ENCODE data around the gene HDAC5. TPM values are rescaled to one million over a fixed set of nuclear protein-coding genes. Genes with fewer than 3 reads are reported as not detected.

The HDAC5 gene
- total and polyA plus RNA-seq, 2 of the 8 experiments (the other 6 are each of a cell fraction or from before 2014, with no cell fraction given) = 48.5 to 54.4 TPM

DNA sequence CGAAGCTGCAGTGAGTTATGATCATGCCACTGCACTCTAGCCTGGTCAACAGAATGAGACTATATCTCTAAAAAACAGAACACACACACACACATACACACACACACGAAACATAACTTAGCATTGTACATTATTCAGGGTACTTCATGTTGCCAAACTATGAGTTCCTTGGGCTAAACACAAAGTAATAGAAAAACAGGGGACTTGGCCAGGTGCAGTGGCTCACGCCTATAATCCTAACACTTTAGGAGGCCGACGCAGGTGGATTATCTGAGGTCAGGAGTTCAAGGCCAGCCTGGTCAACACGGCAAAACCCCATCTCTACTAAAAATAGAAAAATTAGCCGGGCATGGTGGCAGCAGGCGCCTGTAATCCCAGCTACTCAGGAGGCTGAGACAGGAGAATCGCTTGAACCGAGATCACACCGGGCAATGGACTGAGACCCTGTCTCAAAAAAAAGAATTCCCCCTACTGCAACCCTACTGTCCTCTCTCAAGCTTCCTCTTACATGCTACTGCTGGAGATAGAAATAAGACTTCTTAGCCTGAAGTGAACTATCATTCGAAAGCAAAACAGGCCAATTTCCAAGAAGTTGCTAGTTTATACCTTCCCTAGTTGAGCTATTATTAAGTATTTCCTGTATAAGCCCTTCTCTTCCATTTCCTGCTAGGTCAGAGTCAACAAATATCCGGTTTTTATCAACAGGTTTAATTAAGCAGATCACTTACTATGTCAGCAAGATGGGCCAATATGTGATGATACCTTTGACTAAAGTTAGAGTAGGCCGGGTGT is 64.1 kb downstream of the HDAC5 start (continued):
- TF ChIP-seq, protein P1, sequence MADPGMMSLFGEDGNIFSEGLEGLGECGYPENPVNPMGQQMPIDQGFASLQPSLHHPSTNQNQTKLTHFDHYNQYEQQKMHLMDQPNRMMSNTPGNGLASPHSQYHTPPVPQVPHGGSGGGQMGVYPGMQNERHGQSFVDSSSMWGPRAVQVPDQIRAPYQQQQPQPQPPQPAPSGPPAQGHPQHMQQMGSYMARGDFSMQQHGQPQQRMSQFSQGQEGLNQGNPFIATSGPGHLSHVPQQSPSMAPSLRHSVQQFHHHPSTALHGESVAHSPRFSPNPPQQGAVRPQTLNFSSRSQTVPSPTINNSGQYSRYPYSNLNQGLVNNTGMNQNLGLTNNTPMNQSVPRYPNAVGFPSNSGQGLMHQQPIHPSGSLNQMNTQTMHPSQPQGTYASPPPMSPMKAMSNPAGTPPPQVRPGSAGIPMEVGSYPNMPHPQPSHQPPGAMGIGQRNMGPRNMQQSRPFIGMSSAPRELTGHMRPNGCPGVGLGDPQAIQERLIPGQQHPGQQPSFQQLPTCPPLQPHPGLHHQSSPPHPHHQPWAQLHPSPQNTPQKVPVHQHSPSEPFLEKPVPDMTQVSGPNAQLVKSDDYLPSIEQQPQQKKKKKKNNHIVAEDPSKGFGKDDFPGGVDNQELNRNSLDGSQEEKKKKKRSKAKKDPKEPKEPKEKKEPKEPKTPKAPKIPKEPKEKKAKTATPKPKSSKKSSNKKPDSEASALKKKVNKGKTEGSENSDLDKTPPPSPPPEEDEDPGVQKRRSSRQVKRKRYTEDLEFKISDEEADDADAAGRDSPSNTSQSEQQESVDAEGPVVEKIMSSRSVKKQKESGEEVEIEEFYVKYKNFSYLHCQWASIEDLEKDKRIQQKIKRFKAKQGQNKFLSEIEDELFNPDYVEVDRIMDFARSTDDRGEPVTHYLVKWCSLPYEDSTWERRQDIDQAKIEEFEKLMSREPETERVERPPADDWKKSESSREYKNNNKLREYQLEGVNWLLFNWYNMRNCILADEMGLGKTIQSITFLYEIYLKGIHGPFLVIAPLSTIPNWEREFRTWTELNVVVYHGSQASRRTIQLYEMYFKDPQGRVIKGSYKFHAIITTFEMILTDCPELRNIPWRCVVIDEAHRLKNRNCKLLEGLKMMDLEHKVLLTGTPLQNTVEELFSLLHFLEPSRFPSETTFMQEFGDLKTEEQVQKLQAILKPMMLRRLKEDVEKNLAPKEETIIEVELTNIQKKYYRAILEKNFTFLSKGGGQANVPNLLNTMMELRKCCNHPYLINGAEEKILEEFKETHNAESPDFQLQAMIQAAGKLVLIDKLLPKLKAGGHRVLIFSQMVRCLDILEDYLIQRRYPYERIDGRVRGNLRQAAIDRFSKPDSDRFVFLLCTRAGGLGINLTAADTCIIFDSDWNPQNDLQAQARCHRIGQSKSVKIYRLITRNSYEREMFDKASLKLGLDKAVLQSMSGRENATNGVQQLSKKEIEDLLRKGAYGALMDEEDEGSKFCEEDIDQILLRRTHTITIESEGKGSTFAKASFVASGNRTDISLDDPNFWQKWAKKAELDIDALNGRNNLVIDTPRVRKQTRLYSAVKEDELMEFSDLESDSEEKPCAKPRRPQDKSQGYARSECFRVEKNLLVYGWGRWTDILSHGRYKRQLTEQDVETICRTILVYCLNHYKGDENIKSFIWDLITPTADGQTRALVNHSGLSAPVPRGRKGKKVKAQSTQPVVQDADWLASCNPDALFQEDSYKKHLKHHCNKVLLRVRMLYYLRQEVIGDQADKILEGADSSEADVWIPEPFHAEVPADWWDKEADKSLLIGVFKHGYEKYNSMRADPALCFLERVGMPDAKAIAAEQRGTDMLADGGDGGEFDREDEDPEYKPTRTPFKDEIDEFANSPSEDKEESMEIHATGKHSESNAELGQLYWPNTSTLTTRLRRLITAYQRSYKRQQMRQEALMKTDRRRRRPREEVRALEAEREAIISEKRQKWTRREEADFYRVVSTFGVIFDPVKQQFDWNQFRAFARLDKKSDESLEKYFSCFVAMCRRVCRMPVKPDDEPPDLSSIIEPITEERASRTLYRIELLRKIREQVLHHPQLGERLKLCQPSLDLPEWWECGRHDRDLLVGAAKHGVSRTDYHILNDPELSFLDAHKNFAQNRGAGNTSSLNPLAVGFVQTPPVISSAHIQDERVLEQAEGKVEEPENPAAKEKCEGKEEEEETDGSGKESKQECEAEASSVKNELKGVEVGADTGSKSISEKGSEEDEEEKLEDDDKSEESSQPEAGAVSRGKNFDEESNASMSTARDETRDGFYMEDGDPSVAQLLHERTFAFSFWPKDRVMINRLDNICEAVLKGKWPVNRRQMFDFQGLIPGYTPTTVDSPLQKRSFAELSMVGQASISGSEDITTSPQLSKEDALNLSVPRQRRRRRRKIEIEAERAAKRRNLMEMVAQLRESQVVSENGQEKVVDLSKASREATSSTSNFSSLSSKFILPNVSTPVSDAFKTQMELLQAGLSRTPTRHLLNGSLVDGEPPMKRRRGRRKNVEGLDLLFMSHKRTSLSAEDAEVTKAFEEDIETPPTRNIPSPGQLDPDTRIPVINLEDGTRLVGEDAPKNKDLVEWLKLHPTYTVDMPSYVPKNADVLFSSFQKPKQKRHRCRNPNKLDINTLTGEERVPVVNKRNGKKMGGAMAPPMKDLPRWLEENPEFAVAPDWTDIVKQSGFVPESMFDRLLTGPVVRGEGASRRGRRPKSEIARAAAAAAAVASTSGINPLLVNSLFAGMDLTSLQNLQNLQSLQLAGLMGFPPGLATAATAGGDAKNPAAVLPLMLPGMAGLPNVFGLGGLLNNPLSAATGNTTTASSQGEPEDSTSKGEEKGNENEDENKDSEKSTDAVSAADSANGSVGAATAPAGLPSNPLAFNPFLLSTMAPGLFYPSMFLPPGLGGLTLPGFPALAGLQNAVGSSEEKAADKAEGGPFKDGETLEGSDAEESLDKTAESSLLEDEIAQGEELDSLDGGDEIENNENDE (IDR thresholded peaks at IDR 0.05; ENCODE audit: insufficient replicate concordance, low read length) = no peak
- TF ChIP-seq EGR1 (IDR thresholded peaks at IDR 0.05; ENCODE audit: borderline replicate concordance, low read depth, low read length) (no peak), POLR2AphosphoS5 (IDR thresholded peaks at IDR 0.05; ENCODE audit: low read depth, low read length) (no peak), YY1 (IDR thresholded peaks at IDR 0.05; ENCODE audit: low read depth, low read length) (no peak), TCF12 (IDR thresholded peaks at IDR 0.05; ENCODE audit: low read depth, low read length) (no peak), RNF2 (IDR thresholded peaks at IDR 0.05; ENCODE audit: borderline replicate concordance, low read depth, low read length, missing control alignments, poor library complexity, severe bottlenecking) (no peak), SAP30 (IDR thresholded peaks at IDR 0.05; ENCODE audit: insufficient read depth, insufficient replicate concordance, low read length) (no peak), RBBP5 (IDR thresholded peaks at IDR 0.05; ENCODE audit: borderline replicate concordance, low read depth, low read length) (no peak), SP4 (IDR thresholded peaks at IDR 0.05; ENCODE audit: low read length) (no peak), BCL11A (IDR thresholded peaks at IDR 0.05; ENCODE audit: low read depth in 2 of 2, low read length in 2 of 2) (no peak), CREB1 (IDR thresholded peaks at IDR 0.05) (no peak)

Data from H1 (cell line).